PFSK-1 (cell line): Measurements from ENCODE around the gene TMEM116.

Experiments used
- FOXP2 ChIP-seq: optimal IDR thresholded peaks from 2 replicates; pipeline ENCODE3; 2011; ENCODE audit warnings: borderline replicate concordance, control low read depth, inconsistent platforms; ENCODE audit not compliant: insufficient read depth; ENCODE audit errors: extremely low read length, extremely low read depth
- POLR2AphosphoS5 ChIP-seq: IDR thresholded peaks from 2 replicates; pipeline ENCODE4 v1.6.1; 2012; ENCODE audit warnings: low read depth, mild to moderate bottlenecking, control low read depth, low read length, moderate library complexity
- REST ChIP-seq, 2 experiments: IDR thresholded peaks; 2 replicates each; pipeline versions ENCODE4 v1.6.1 to v1.8.0; 2011 to 2012; ENCODE audit warnings: low read depth in 2 of 2, low read length in 2 of 2, control low read depth in 1 of 2, inconsistent platforms in 1 of 2, mild to moderate bottlenecking in 1 of 2, moderate library complexity in 1 of 2; ENCODE audit not compliant: insufficient read depth in 1 of 2
- SIN3A ChIP-seq: IDR thresholded peaks from 2 replicates; pipeline ENCODE4 v1.6.1; 2012; ENCODE audit warnings: mild to moderate bottlenecking, low read length, moderate library complexity, borderline replicate concordance; ENCODE audit not compliant: insufficient read depth
- TAF1 ChIP-seq: IDR thresholded peaks from 2 replicates; pipeline ENCODE4 v1.6.1; 2012; ENCODE audit warnings: low read length, control low read depth, borderline replicate concordance; ENCODE audit not compliant: insufficient read depth

Gene TMEM116

GRCh38 chr12:111991535-111991934, 21.4 kb downstream of the TMEM116 start:
- TF ChIP-seq TAF1 (no peak), FOXP2 (no peak), REST (IDR thresholded peaks at IDR 0.05; ENCODE audit: insufficient read depth in 1 of 2, low read depth in 2 of 2, low read length in 2 of 2) (no peak), SIN3A (no peak), POLR2AphosphoS5 (no peak)

- no peak for TF ChIP-seq SIN3A
- TF ChIP-seq FOXP2: no peak
- TF ChIP-seq POLR2AphosphoS5: no peak
- no peak for TF ChIP-seq REST (IDR thresholded peaks at IDR 0.05; ENCODE audit: insufficient read depth in 1 of 2, low read depth in 2 of 2, low read length in 2 of 2)
- TF ChIP-seq TAF1: no peak
Observed at GRCh38 chr12:111984820-111985219, 28.1 kb downstream of the TMEM116 start.

- TF ChIP-seq SIN3A (no peak), POLR2AphosphoS5 (no peak), TAF1 (no peak), REST (IDR thresholded peaks at IDR 0.05; ENCODE audit: insufficient read depth in 1 of 2, low read depth in 2 of 2, low read length in 2 of 2) (no peak), FOXP2 (no peak)
Observed at GRCh38 chr12:111981987-111982386, 31.0 kb downstream of the TMEM116 start.

- TF ChIP-seq SIN3A (no peak), REST (IDR thresholded peaks at IDR 0.05; ENCODE audit: insufficient read depth in 1 of 2, low read depth in 2 of 2, low read length in 2 of 2) (no peak), POLR2AphosphoS5 (no peak), FOXP2 (no peak), TAF1 (no peak)
Observed at GRCh38 chr12:111980598-111980997, 32.4 kb downstream of the TMEM116 start.

GRCh38 chr12:111978545-111978944, 34.4 kb downstream of the TMEM116 start:
- TF ChIP-seq TAF1: no peak
- no peak for TF ChIP-seq SIN3A
- TF ChIP-seq FOXP2: no peak
- no peak for TF ChIP-seq POLR2AphosphoS5
- no peak for TF ChIP-seq REST (IDR thresholded peaks at IDR 0.05; ENCODE audit: insufficient read depth in 1 of 2, low read depth in 2 of 2, low read length in 2 of 2)
